ENCODE data around the gene CHRM2.

DNA sequence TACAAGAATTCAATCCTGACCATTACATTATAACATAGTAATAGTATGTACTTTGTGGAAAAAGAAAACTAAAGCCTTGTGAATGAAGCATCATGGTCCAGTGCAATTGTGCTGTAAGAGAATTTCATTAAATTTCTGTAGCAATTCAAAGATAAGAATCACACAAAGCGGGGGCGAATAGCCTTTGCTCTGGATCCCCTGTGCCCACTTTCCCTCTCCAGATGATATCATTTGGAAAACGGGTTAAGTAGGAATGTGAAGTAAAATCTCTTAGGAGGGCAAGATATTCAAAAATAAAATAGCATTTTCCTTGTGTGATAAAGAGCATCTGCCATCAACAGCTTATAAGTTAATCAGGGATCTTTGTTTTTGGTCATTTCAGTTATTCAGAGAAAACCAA, 177.1 kb downstream of the CHRM2 start:
- TF ChIP-seq EZH2 (IDR thresholded peaks at IDR 0.05) = no peak
- TF ChIP-seq POLR2AphosphoS5 (IDR thresholded peaks at IDR 0.05; ENCODE audit: borderline replicate concordance, low read depth, low read length) = no peak
- no peak for TF ChIP-seq FOXP2 (optimal IDR thresholded peaks at IDR 0.05; ENCODE audit: control extremely low read depth, extremely low read length, insufficient read depth)
